ENCODE measurements around the gene LFNG. TPM values are rescaled to one million over a fixed set of nuclear protein-coding genes. Genes with fewer than 3 reads are reported as not detected.

LFNG gene
- total and polyA plus RNA-seq, 4 donors: 11.5 to 47.6 (median 23.7) TPM

- H3K9ac ChIP-seq (ENCODE audit: insufficient read depth in 1 of 2, low read length in 2 of 2): no peak overlapping the region
- H3K27ac ChIP-seq (ENCODE audit: low read depth in 1 of 2, low read length in 1 of 2): no peak overlapping the region
- H3K4me3 ChIP-seq: no peak overlapping the region
- peaks cover 0 to 1% (median 0%) of the 10 kb centered on the region in 4 donors for H3K9me3 ChIP-seq (ENCODE audit: control insufficient read depth in 4 of 4, insufficient read depth in 3 of 4, low read length in 3 of 4)
- no peak for DNase-seq
- H3K27me3 ChIP-seq (ENCODE audit: control insufficient read depth in 3 of 3, insufficient read depth in 3 of 3, low read length in 2 of 3): no peaks in the 10 kb centered on the region
- peaks cover 0 to 16% (median 3%) of the 10 kb centered on the region in 4 donors for H3K36me3 ChIP-seq (ENCODE audit: control insufficient read depth in 4 of 4, insufficient read depth in 4 of 4, low read length in 4 of 4)
- no peak for ATAC-seq (ENCODE audit: insufficient read depth, low FRiP score)
- 69 to 83% methylated on average over 16 of the region's 16 CpGs for WGBS, 2 donors
- peaks cover 0 to 17% (median 3%) of the 10 kb centered on the region in 5 donors for H3K4me1 ChIP-seq (ENCODE audit: control insufficient read depth in 5 of 5, insufficient read depth in 5 of 5, low read length in 5 of 5)
- TF ChIP-seq CTCF (IDR thresholded peaks at IDR 0.05; ENCODE audit: control extremely low read depth, extremely low read depth): no peak
Observed at GRCh38 chr7:2570021-2570420, 50.4 kb downstream of the LFNG start.

DNA sequence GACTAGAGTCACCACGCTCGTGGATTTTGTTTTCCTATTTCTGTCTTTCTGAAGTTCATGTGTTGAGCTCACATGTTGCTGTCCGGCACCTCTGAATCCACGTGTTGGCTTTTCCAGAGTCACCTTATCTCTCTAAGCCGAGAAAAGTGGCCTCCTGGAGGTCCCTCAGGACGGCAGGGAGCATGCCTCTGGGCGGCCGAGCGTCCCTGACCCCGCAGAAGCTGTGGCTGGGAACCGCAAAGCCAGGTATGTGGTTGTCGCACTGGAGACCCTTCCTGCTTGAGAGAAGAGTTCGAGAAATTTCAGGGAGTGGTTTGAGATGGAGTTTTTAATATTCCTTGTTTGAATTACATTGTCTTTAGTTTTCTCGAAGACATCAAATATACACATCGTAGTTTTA is 51.8 kb downstream of the LFNG start:
- H3K27ac ChIP-seq (ENCODE audit: low read depth in 1 of 2, low read length in 1 of 2): no peak overlapping the region
- no peak overlapping the region for H3K9ac ChIP-seq (ENCODE audit: insufficient read depth in 1 of 2, low read length in 2 of 2)
- ATAC-seq (ENCODE audit: insufficient read depth, low FRiP score): no peak
- H3K4me1 ChIP-seq (ENCODE audit: control insufficient read depth in 5 of 5, insufficient read depth in 5 of 5, low read length in 5 of 5): peaks cover 0 to 13% (median 3%) of the 10 kb centered on the region in 5 donors
- no peak for TF ChIP-seq CTCF (IDR thresholded peaks at IDR 0.05; ENCODE audit: control extremely low read depth, extremely low read depth)
- no peaks in the 10 kb centered on the region for H3K27me3 ChIP-seq (ENCODE audit: control insufficient read depth in 3 of 3, insufficient read depth in 3 of 3, low read length in 2 of 3)
- H3K36me3 ChIP-seq (ENCODE audit: control insufficient read depth in 4 of 4, insufficient read depth in 4 of 4, low read length in 4 of 4): peaks cover 0 to 20% (median 7%) of the 10 kb centered on the region in 4 donors
- DNase-seq: no peak
- H3K9me3 ChIP-seq (ENCODE audit: control insufficient read depth in 4 of 4, insufficient read depth in 3 of 4, low read length in 3 of 4): no peaks in the 10 kb centered on the region
- H3K4me3 ChIP-seq: no peak overlapping the region
- 92 to 96% methylated on average over 15 of the region's 15 CpGs for WGBS, 2 donors

GRCh38 chr7:2572101-2572842 is 52.7 kb downstream of the LFNG start:
- peaks cover 0 to 23% (median 7%) of the 10 kb centered on the region in 4 donors for H3K36me3 ChIP-seq (ENCODE audit: control insufficient read depth in 4 of 4, insufficient read depth in 4 of 4, low read length in 4 of 4)
- peaks cover 0 to 7% (median 3%) of the 10 kb centered on the region in 5 donors for H3K4me1 ChIP-seq (ENCODE audit: control insufficient read depth in 5 of 5, insufficient read depth in 5 of 5, low read length in 5 of 5)
- ATAC-seq (ENCODE audit: insufficient read depth, low FRiP score) (no peak), DNase-seq (no peak)
- no peaks in the 10 kb centered on the region for H3K27me3 ChIP-seq (ENCODE audit: control insufficient read depth in 3 of 3, insufficient read depth in 3 of 3, low read length in 2 of 3)
- no peaks in the 10 kb centered on the region for H3K9me3 ChIP-seq (ENCODE audit: control insufficient read depth in 4 of 4, insufficient read depth in 3 of 4, low read length in 3 of 4)
- H3K4me3 ChIP-seq: no peak overlapping the region
- 91% methylated on average over 22 of the region's 22 CpGs for WGBS, 2 donors
- no peak for TF ChIP-seq CTCF (IDR thresholded peaks at IDR 0.05; ENCODE audit: control extremely low read depth, extremely low read depth)
- no peak overlapping the region for H3K9ac ChIP-seq (ENCODE audit: insufficient read depth in 1 of 2, low read length in 2 of 2)
- no peak overlapping the region for H3K27ac ChIP-seq (ENCODE audit: low read depth in 1 of 2, low read length in 1 of 2)

All from lung (tissue), 12 donors.